Stimulated activated CD8-positive, alpha-beta memory T cell treated with anti-CD3 and anti-CD28 coated beads, Interleukin-2, amount 100 ng/mL, for 1 hour (primary cell): ENCODE data around the gene TSPAN10.
A peak's percentile ranks its signal among the peaks of the same experiment; 100 is the strongest.
"Not testable (repeated sequence)": the region's sequence is repeated elsewhere in the genome, so short reads cannot be mapped to it uniquely, and the experiment has no call there.

Source experiments
- DNase-seq, 2 donors: peaks; one replicate each; pipeline ENCODE4 v3.0.0-alpha.2; 2020; ENCODE audit warnings: low read depth in 2 of 2

TSPAN10 gene

DNA sequence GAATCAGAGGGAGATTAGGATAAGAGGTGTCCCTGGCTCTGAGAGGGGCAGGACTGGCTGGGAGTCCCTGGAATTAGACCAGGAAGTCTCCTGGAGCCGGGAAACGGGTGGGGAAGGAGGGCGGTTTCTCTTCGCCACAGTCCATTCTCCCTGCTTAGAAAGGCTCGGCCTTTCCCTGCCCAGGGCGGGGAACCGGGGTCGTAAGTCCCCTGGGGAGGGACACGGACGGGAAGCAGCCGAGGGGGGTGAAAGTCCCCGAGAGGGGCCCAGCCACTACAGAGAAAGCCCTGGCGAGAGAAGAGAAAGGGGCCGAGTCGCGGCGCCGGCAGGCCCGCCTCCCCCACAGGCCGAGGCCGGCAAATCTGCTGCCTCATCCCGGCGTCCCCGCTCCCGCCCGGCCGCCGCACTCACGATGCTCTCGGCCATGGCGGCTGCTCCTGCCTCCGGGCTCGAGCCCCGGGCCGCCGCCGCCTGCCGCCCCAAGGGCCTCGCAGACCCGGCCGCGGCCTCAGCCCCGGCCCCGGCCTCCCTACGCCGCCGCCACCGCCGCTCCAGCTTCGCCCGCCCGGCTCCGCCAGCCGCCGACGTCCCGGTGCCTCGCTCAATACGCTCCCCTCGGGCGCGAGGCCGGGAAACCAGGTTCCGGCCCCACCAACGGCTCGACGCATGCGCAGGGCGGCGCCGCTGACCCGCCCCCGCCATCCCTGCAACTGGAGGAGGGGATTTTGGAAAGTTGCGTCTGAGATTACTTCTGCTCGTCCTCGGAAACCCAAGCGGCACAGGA is at the start of gene TSPAN10, which contains the start of gene NPLOC4:
TSPAN10 (plus strand) TSS at position 692 of the 784 bp plus-strand sequence. CDS start 5,217 bp downstream, outside the sequence.
NPLOC4 (minus strand) TSS at position 608 of the 784 bp plus-strand sequence; CDS start at position 426, 182 bp downstream.
- DNase-seq: peak; percentile 71 to 77

DNA sequence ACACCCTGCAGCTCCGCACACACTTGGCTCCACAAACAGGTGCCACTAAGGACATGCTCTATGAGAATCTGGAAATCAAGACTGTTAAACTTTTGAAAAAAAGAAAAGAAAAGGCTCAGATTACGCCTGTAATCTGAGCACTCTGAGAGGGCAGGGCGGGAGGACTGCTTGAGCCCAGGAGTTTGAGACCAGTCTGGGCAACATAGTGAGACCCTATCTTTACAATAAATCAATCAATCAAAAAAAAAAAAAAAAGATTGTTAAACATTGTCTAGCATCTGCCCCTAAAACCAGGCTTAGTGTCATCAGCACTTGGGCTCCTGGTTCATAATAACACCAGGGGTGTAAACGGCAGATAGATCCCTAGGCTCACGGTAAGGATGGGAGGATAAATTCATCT is 47.4 kb upstream of the TSPAN10 start:
- no peak for DNase-seq

DNA sequence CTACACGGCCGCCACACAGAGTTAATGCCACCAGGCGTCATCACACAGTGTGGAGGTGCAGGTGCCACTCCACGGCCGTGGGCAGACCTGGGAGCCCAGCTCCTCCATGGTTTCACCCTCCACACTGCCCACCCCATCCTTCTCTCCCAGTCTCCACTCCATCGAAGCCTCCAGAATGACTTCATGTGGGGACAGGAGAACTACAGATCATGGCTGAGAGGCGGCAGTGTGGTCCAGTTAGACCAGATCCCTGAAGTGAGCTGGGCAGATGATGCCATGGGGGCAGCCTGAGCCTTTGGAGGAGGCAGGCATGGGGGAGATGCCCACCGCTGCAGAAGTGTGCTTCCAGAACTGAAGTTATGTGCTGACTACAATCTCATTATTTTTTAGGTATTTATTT is 46.9 kb upstream of the TSPAN10 start:
- DNase-seq: no peak

DNA sequence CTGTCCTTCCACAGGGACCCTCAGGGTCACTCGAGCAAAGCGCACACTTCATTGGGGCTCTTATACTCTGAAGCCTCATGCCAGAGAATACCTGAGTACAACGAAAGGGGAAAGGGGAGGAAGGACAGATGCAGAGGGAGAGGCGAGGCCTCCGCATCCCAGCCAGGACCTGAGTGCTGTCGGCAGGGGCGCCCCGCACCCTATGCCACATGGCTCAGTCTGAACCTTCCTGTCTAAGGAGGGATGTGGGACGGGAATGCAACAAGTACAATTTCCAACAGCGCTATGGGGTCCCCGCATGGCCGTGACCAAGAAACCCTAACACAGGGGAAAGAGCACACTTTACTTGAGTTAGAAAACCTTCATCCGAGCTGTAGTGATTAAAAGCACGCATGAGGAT is 45.0 kb upstream of the TSPAN10 start:
- no peak for DNase-seq

DNA sequence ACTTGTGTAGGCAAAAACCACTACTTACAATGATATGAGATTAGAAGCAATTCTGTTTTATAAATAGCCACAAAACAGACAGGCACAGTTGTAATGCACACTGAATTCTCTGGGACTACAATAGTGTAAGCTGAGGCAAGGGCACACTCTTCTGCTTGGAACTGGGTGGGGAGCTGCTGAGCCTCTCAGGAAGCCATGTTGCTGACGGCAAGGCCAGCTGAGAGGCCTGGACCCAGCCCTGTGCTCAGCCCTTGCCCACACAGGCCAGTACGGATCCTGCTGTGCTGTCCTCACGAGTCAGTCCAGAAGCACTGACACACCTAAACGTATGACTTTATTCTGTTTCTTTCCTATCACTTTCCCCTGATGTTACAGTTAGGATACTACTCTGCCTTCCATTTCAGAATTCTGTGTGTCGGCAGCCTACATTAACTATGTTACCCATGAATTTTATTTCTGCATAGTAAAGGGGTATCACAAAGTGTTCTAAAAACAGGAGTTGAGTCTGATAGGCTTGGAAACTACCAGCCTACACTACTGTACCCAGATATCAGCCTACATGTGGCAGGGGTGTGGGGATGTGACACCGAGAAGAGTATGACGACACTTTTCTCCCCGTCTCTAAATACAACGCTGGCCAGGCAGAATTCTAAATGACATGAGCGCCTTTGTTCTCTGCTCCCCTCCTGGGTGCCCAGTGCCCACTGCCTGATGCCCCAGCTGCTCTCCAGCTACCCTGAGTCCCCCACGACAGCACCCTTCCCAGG is 43.7 kb upstream of the TSPAN10 start:
- no peak for DNase-seq

DNA sequence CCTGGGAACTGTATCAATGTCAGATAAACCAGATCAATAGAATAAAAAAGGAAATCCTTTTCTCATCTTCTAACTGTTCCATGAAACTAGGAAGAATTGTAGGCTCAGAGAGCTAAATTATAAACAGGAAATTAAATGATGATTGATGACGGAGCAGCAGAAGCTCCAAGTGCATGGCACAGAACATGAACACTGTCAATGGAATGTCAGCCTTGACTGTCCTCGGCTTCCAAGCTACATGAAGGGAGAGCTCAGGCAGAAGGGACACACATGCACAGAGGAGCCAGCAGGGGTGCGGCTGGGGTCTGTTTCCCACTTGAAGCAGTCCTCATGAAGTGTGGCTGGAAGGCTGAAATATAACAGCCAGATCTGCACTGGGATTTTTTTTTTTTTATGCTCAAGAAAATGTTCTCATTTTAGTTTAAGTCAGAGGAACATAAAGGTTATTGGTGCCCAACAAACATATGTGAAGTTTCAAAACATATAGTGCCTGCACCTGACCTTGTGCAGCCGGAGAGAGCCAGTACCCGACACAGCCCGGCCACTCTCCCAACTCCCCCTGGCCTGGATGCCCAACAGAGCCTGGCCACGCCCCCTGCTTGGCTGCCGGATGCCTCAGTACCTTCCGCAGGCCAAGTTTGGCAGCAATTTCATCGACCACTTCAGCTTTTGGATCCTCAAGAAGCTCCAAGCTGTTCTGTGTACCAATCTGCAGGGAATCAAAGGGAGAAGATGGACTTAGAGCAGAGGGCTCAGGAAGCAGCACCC is 37.1 kb upstream of the TSPAN10 start:
- DNase-seq: no peak

DNA sequence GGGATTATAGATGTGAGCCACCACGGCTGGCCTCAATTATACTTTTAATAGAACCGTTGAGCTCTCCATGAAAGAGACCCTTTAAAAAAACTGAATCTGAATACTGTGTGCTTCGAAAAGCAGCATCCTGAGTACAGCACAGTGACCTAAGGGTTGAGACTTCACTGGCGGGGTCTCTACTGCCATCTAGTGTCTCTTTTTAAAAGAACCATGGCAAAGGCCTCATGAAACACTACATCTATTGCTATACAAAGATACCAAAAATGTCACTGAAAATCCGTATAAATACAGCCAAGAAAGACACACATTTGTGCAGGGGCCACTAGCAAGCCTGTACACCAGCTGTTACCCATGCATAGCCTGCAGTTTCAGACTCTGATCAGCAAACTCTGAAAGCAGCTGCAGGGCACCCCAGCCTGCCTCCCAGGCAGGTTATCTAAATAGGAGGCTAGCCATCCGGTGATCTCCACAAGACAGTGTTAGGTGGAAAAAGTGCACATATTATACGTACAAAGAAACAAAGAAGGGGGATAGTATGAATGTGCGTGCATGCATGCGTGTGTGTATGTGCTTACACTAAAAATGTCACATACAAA is 35.4 kb upstream of the TSPAN10 start:
- peak in 1 of 2 donors; percentile 16 for DNase-seq

DNA sequence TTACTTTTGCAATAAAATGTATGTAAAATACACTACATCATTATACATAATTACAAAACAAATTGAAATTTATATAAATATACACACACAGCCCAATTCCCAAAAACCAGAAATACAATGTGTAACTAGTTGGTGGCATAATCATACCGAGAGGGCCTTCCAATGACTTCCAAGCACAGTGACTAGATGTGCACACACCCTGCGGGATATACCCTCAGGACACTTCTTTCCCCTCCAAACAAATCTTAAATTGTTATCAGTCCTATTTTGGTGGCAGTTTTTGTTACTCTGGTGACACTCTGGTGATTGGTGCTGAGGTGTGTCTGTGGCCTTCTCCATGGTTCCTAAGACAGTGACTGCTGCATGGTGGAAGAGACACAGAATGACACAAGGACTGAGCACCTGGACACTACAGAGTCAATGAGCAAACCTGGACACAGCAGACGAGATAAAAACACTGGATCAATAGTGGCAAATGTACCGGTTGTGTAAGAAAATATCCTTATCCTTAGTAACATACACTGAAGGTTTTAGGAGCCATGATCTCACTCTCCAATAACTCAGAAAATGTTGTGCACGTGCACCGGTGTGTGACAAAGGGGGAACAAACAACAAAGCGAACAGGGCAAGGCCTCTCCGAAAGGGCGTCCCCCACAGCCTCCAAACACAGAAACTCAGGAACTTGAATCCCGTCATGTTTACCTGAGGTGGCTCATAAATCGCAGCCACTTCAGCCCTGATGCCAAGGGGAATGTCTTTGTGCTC is 33.0 kb upstream of the TSPAN10 start:
- no peak for DNase-seq

DNA sequence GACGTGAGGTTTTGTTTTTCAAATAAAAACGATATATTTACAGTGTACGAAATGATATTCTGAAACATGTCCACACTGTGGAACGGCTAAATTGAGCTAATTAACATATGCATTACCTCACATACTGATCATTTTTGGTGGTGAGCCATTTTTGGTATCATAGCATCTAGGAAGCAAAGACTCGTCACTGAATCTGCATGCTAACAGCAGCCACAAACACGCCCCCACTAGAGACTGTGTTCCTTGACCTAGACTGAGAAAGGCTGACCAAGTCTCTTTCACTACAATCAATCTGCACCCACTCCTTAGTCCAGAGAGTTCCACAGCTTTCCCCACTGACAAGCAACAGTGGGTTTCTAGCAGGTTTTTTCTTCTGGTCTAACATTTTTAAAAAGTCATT is 29.6 kb upstream of the TSPAN10 start:
- no peak for DNase-seq

DNA sequence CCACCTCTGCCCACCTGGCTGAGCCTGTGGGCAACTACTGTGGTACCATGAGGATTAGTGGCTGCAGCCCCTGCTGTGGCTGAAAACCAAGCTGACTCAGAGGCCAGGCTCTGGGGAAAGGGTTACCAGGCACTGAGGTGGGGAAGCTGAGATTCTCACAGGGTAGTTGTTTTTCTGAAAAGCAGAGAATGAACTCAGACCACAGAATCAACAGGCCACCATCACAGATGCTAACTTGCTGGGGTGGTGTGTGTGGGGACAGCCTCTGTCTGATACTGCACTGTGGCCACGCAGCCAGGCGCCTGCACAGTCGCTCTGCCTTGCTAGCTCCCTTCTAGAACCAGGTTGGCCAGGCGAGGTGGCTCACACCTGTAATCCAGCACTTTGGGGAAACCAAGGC is 28.9 kb upstream of the TSPAN10 start:
- DNase-seq: no peak

DNA sequence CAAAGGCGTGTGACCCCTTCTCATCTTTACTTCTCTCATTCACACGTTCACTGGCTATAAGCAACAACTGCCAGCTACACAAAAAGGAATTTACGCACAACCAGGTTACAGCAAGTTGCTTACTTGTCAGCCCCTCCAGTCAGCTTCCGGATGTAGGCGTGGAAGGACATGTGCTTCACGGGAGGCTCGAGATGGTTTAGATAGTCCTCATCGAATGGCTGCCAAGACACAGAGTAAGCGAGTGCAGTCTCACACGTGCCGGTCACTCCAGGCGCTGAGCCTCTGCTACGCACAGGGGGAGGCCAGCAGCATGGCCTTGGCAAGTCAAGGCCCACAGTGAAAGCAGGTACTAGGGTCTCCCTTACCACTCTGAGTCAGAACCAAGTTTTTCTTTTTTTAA is 28.4 kb upstream of the TSPAN10 start:
- DNase-seq: no peak

DNA sequence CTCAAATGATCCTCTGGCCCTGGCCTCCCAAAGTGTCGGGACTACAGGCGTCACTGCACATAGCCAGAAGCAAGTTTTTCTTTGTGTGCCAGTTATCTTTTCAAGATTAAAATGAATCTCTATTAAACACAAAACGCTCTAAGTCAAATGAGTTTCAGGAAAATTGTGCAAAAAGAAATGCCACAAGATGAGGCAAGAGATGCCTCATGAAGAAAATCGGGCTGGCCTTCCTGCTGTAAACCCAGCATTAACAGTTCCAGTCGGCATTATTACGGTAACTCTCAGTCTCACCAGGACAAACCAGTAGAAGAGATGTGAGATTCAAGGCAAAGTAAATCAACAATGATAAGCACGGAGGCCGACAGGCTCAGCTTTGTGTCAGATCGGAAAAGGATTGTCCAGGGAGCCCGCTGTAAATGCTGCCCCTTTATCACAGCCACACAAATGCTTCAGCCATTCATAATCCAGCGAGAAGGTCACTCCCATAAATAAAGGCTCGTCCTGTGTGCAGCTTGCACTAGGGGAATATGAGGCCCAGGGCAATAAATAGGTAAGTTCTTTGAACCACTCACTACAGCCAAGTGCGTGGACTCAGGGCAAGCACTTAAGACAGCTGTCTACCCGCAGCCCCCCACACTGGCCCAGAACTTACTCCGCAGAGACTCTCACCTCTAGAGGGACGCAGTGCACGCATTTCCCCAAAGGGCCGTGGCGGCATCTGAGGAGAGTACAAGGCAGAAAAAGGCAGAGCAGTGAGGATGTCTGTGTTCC is 27.3 kb upstream of the TSPAN10 start:
- no peak for DNase-seq

DNA sequence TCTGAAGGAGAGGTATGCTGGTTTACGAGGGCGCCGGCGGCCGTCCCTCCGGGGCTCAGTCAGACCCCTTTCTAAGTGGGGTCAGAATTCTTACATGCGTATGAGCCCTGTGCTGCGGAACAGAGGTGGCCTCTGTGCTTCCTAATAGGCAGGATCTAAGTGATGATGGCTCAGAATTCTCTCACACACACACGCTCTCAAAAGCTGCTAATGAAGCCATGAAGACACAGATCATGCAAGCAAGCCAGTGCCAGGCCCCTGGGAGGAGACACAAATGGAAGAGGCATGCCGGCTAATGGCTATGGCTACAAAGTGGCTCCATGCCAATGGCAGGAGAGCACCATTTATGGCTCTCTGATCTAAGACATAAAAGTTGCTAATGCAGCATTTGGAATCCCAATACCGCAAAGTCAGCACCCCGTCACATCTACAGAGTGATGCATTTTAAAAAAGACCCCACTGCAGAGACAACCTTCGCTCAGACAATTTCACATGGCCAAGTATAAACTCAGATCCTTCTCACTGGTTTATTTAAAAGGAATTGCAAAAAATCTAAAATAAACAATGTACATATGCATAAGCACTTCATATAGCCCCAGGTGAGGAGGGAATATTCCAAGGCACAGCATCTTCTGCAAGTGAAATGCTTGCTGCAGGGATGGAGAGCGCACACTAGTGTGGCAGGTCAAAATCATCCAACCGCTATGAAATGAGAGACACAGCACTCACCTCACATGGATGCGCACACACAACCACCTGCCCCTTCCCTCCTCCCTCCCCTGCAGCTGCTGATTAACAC is 24.6 kb upstream of the TSPAN10 start:
- DNase-seq: no peak

DNA sequence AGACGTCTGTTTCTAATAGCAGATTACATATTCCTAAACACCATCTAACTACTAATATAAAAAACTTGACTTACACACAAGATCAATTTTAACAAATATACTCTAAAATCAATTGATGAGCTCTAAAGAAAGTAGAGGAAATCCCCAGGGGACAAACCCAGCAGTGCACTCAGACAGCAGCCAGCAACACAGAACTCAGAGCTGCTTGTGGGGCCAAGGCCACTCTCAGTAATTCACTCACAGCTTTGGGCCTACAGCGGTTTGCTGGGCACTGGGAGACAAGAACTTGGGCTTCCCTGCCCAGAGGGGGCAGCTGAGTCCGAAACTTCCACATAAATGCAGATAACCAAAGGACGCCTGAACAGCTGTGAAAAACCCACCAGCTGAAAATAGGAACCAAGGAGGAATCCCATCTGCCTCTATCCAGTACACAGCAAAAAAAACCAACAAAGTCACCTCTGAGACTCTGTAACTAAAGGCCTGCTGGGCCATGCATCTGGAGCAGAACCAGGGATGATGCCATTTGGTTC is 21.5 kb upstream of the TSPAN10 start:
- no peak for DNase-seq

DNA sequence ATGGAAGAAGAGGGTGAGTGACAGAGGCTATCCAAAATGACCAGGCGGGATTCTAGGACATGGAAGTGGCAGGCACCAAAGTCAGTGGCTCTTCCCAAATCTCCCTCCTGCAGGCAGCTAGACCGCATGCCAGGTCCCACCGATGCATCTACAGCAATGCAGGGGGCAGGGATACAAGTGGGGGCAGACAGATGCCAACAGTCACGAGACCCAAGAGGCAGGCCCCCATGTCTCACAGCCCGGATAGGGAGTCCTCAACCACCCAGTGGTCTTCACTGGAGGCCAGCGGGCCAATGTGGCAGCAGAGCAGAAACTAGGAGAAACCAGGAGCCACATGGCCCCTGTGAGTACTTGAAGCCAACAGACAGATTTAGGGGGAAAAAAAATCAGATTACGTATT is 20.1 kb upstream of the TSPAN10 start:
- DNase-seq: no peak

DNA sequence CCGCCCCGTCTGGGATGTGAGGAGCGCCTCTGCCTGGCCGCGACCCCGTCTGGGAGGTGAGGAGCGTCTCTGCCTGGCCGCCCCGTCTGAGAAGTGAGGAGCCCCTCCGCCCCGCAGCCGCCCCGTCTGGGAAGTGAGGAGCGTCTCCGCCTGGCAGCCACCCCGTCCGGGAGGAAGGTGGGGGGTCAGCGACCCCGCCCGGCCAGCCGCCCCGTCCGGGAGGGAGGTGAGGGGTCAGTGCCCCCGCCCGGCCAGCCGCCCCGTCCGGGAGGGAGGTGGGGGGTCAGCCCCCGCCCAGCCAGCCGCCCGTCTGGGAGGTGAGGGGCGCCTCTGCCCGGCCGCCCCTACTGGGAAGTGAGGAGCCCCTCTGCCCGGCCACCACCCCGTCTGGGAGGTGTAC is 18.7 kb upstream of the TSPAN10 start:
- not testable (repeated sequence) for DNase-seq

DNA sequence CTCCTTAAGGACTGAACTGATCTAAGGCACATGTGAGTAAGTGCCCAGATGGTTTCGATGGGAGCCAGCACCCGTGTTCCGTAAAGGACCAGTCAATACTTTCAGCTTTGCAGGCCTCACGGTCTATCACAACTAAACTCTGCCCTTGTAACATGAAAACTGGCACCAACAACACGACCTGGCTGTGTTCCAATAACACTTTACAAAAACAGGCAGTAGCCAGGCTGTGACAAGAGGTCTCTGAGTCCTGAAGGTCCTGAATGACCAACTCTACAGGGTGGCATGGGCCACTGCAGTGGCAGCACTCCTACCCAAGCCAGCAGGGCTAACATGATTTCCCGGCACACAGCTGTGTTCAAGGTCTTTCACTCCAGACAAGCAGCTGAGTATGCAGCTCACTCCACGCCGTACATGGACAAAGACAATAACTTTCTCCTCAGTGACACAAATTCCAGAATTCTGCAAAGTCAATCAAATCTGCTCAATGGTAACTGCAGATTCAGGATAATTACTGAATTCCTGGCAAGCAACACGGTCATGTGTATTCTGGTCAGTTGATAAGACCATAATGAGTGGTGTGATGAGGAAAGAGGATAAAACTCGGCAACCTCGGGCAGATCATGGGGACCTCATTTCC is 15.4 kb upstream of the TSPAN10 start:
- DNase-seq: no peak

DNA sequence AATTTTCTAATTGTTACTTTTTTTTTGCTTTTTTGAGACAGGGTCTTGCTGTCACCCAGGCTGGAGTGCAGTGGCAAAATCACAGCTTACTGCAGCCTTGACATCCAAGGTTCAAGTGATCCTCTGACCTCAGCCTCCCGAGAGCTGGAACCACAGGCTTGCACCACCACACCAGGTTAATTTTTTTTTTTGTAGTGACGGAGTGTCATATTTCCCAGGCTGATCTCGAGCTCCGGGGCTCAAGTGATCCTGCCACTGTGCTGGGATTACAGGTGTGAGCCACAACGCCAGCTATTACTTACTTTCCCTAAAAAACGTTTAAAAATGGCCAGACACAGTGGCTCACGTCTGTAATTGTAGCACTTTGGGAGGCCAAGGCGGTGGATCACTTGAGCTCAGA is 6.7 kb upstream of the TSPAN10 start:
- no peak for DNase-seq

DNA sequence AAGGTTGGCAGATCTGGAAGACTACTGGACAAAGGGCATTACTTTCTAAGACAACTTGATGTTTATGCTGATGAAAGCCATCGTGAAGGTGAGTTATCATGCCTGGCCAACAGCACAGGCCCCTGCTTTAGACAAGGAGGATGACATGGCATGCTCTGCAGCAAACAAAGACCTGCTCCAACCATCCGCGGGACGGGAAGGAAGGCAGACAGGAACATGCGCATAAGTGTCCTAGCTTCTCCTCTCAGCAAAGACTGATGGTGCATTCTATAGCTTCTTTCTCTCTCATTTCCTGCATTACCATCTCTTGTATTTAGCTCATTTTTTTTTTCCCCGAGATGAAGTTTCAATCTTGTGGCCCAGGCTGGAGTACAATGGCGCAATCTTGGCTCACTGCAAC is 5.5 kb upstream of the TSPAN10 start:
- no peak for DNase-seq
